ENCODE measurements around the gene GLYR1. TPM values are rescaled to one million over a fixed set of nuclear protein-coding genes. Genes with fewer than 3 reads are reported as not detected.
A peak's percentile ranks its signal among the peaks of the same experiment; 100 is the strongest.
"Not testable (repeated sequence)": the region's sequence is repeated elsewhere in the genome, so short reads cannot be mapped to it uniquely, and the experiment has no call there.

The GLYR1 gene
- total RNA-seq: 55.9 and 75.0 TPM in 2 replicates

- peak; percentile 88 for DNase-seq (ENCODE audit: low read depth, low spot score)
Measured at GRCh38 chr16:4846901-4847773, at the start of gene GLYR1, which contains the start of gene UBN1. Gene GLYR1 (minus strand): TSS chr16:4847288. CDS start chr16:4847265, 23 bp downstream. Gene UBN1 (plus strand): TSS chr16:4847481. CDS start chr16:4852918, 5,437 bp downstream.

GRCh38 chr16:4896761-4897160, 49.7 kb upstream of the GLYR1 start:
- DNase-seq (ENCODE audit: low read depth, low spot score): not testable (repeated sequence)

GRCh38 chr16:4895366-4895765, 48.3 kb upstream of the GLYR1 start:
- no peak for DNase-seq (ENCODE audit: low read depth, low spot score)

- no peak for DNase-seq (ENCODE audit: low read depth, low spot score)
Measured at GRCh38 chr16:4894276-4895150, 47.4 kb upstream of the GLYR1 start.

- no peak for DNase-seq (ENCODE audit: low read depth, low spot score)
Measured at GRCh38 chr16:4893103-4893862, 46.2 kb upstream of the GLYR1 start.

GRCh38 chr16:4892361-4893102, 45.4 kb upstream of the GLYR1 start:
- DNase-seq (ENCODE audit: low read depth, low spot score): no peak

GRCh38 chr16:4891886-4892216, 44.8 kb upstream of the GLYR1 start:
- DNase-seq (ENCODE audit: low read depth, low spot score): no peak

GRCh38 chr16:4891097-4891885, 44.2 kb upstream of the GLYR1 start:
- DNase-seq (ENCODE audit: low read depth, low spot score): no peak

GRCh38 chr16:4890686-4891085, 43.6 kb upstream of the GLYR1 start:
- DNase-seq (ENCODE audit: low read depth, low spot score): no peak

- no peak for DNase-seq (ENCODE audit: low read depth, low spot score)
Measured at GRCh38 chr16:4890026-4890425, 42.9 kb upstream of the GLYR1 start.

GRCh38 chr16:4888428-4889135, 41.5 kb upstream of the GLYR1 start:
- no peak for DNase-seq (ENCODE audit: low read depth, low spot score)

- DNase-seq (ENCODE audit: low read depth, low spot score): no peak
Measured at GRCh38 chr16:4886151-4886550, 39.1 kb upstream of the GLYR1 start.

GRCh38 chr16:4884972-4885874, 38.1 kb upstream of the GLYR1 start:
- DNase-seq (ENCODE audit: low read depth, low spot score): no peak

- no peak for DNase-seq (ENCODE audit: low read depth, low spot score)
Measured at GRCh38 chr16:4884209-4884608, 37.1 kb upstream of the GLYR1 start.

GRCh38 chr16:4883501-4883900, 36.4 kb upstream of the GLYR1 start:
- no peak for DNase-seq (ENCODE audit: low read depth, low spot score)

GRCh38 chr16:4882633-4883285, 35.7 kb upstream of the GLYR1 start:
- DNase-seq (ENCODE audit: low read depth, low spot score): no peak

GRCh38 chr16:4882000-4882632, 35.0 kb upstream of the GLYR1 start:
- DNase-seq (ENCODE audit: low read depth, low spot score): peak; percentile 5

Data from pulmonary artery endothelial cell (primary cell).